HG03108 (cell line): ENCODE measurements around the gene LRG1.

Source experiments
- ATAC-seq: cut with Tn5 transposase; IDR thresholded peaks from one replicate; pipeline ENCODE4 v1.9.1; 2021; ENCODE audit warnings: moderate library complexity; ENCODE audit not compliant: unreplicated experiment

The LRG1 gene

GRCh38 chr19:4511300-4512054, 28.4 kb downstream of the LRG1 start:
- ATAC-seq = no peak

GRCh38 chr19:4510435-4511255, 29.2 kb downstream of the LRG1 start:
- no peak for ATAC-seq

GRCh38 chr19:4508698-4509097, 31.1 kb downstream of the LRG1 start:
- ATAC-seq = no peak

GRCh38 chr19:4507804-4508203, 32.0 kb downstream of the LRG1 start:
- ATAC-seq = no peak

- ATAC-seq = no peak
These were observed 32.7 kb downstream of the LRG1 start for GRCh38 chr19:4507150-4507452.

- ATAC-seq = no peak
These were observed 33.2 kb downstream of the LRG1 start for GRCh38 chr19:4506449-4507149.

GRCh38 chr19:4505570-4506448, 34.0 kb downstream of the LRG1 start:
- ATAC-seq = no peak

- ATAC-seq = no peak
These were observed 34.8 kb downstream of the LRG1 start for GRCh38 chr19:4504891-4505569.

- no peak for ATAC-seq
These were observed 35.5 kb downstream of the LRG1 start for GRCh38 chr19:4504297-4504701.

GRCh38 chr19:4503825-4504170, 36.0 kb downstream of the LRG1 start:
- no peak for ATAC-seq

- ATAC-seq = no peak
These were observed 36.6 kb downstream of the LRG1 start for GRCh38 chr19:4503132-4503824.

GRCh38 chr19:4502282-4503131, 37.3 kb downstream of the LRG1 start:
- no peak for ATAC-seq

- ATAC-seq = no peak
These were observed 38.1 kb downstream of the LRG1 start for GRCh38 chr19:4501691-4502090.

- ATAC-seq = no peak
These were observed 38.8 kb downstream of the LRG1 start for GRCh38 chr19:4500841-4501591.

- no peak for ATAC-seq
These were observed 40.0 kb downstream of the LRG1 start for GRCh38 chr19:4499855-4500254.

GRCh38 chr19:4499318-4499717, 40.5 kb downstream of the LRG1 start:
- ATAC-seq = no peak

- ATAC-seq = no peak
These were observed 41.1 kb downstream of the LRG1 start for GRCh38 chr19:4498694-4499093.

GRCh38 chr19:4497770-4498389, 42.0 kb downstream of the LRG1 start:
- ATAC-seq = no peak
